Prostate gland (tissue), 2 donors: ENCODE data around the gene RAB1B.

Experiments
- POLR2A ChIP-seq: fragments of 450-650 bp; IDR thresholded peaks from one replicate; pipeline ENCODE4 v1.6.1; 2016; ENCODE audit warnings: antibody characterized with exemption, mild to moderate bottlenecking
- POLR2AphosphoS5 ChIP-seq: sonication (generic); formaldehyde crosslinking; IDR thresholded peaks from one replicate; pipeline ENCODE4 v1.6.1; 2017; ENCODE audit warnings: antibody characterized with exemption
- TF ChIP-seq, protein P1 (sequence below), 4 experiments: fragments of 200-600 bp in 2 of 4; fragments of 450-650 bp in 2 of 4; sonication (generic) in 2 of 4; IDR thresholded peaks; 1 replicate in 3 of 4; 2 replicates in 1 of 4; pipeline ENCODE4 v1.5.1; 2016 to 2019; ENCODE audit warnings: antibody characterized with exemption in 4 of 4, mild to moderate bottlenecking in 2 of 4, moderate library complexity in 2 of 4

DNA sequence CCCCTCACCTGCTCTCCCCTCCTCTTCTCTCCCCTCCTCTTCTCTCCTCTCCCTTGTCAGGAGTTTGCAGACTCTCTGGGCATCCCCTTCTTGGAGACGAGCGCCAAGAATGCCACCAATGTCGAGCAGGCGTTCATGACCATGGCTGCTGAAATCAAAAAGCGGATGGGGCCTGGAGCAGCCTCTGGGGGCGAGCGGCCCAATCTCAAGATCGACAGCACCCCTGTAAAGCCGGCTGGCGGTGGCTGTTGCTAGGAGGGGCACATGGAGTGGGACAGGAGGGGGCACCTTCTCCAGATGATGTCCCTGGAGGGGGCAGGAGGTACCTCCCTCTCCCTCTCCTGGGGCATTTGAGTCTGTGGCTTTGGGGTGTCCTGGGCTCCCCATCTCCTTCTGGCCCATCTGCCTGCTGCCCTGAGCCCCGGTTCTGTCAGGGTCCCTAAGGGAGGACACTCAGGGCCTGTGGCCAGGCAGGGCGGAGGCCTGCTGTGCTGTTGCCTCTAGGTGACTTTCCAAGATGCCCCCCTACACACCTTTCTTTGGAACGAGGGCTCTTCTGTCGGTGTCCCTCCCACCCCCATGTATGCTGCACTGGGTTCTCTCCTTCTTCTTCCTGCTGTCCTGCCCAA, 7.7 kb downstream of the RAB1B start:
- TF ChIP-seq, protein P1, sequence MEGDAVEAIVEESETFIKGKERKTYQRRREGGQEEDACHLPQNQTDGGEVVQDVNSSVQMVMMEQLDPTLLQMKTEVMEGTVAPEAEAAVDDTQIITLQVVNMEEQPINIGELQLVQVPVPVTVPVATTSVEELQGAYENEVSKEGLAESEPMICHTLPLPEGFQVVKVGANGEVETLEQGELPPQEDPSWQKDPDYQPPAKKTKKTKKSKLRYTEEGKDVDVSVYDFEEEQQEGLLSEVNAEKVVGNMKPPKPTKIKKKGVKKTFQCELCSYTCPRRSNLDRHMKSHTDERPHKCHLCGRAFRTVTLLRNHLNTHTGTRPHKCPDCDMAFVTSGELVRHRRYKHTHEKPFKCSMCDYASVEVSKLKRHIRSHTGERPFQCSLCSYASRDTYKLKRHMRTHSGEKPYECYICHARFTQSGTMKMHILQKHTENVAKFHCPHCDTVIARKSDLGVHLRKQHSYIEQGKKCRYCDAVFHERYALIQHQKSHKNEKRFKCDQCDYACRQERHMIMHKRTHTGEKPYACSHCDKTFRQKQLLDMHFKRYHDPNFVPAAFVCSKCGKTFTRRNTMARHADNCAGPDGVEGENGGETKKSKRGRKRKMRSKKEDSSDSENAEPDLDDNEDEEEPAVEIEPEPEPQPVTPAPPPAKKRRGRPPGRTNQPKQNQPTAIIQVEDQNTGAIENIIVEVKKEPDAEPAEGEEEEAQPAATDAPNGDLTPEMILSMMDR (IDR thresholded peaks at IDR 0.05), result no peak
- TF ChIP-seq POLR2A (no peak), POLR2AphosphoS5 (no peak)
